GM19240 (cell line): ENCODE data around the gene DDX41.

ENCODE experiments used
- DNase-seq: peaks from one replicate; pipeline ENCODE4 v3.0.0; 2011; ENCODE audit warnings: low spot score; ENCODE audit not compliant: insufficient read length

The DDX41 gene

DNA sequence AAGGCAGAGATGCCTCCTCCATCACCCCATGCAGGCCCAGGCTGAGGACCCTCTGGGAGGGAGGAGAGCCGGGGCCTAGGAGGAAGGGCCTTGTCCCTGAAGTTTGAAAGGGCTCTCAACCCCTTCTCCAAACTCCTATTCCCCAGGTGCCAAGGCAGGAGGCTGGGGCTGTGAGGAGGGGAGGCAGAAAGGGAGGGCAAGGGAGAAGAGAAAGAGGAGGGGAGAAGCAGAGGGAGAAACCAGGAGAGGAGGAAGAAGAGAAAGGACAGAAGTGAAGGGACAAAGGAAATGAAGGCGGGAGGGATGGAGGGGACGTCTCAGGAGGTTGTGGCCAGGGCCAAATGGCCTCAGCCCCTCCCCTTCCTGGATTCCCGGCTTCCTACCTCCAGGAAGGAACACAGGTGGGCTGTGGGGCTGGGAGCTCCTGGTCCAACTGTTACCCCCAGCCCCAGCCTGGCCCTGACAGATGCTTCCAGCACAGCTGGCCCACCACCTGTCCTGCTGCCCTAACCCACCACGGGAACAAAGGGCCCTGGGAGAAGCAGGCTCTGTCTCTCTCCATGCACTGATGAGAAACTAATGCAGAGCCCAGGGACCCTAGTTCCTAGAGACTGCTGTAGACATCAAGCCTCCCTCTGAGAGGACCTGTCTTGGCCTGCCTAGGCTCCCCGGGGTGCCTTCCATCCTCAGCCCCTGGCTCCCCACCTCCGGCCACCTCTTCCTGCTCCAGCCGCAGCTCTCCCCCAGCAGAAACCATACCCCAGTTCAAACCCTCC lies 46.8 kb downstream of the DDX41 start:
- no peak for DNase-seq

DNA sequence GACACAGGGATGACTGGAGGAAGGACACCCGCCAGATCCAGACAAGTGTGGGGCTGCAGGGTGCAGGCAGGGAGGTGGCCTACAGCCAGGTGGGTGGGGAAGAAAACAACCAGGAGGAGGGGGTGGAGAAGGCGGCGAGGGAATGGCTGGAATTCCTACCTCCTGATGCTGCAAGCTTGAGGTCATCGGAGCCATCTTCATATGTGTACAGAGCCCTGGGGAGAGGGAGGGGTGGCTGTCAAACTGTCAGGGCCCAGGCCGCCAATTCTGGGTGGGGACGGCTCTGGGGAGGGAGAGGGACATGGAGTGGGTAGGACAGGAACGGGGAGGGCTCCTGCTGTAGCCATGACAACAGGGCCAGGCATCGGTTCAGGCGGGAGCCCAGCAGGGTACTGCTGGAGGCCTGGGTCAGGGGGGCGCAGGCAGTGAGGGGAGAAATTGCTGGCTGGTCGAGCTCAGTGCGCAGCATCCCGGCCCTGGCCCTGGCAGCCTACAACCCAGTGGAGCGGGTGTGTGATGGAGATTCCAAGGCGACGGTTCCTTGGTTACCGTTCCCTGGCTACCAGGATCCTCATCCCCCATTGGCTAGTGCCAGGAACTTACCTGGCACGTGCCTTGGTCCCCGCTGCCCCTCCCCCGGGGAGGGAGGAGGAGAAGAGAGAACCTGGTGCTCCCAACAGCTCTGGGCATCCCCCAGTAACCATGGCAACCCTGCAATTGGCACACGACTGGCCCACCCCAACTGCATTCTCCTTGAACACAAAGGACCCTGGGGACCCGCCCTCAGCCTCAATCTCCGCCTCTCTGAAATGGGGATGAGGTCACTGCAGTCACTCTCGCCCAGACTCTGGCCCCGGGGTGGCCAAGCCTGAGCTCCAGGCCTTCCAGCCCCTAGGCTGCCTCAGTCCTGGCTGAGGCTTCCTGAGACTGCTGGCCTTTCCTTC lies 47.8 kb downstream of the DDX41 start:
- no peak for DNase-seq

DNA sequence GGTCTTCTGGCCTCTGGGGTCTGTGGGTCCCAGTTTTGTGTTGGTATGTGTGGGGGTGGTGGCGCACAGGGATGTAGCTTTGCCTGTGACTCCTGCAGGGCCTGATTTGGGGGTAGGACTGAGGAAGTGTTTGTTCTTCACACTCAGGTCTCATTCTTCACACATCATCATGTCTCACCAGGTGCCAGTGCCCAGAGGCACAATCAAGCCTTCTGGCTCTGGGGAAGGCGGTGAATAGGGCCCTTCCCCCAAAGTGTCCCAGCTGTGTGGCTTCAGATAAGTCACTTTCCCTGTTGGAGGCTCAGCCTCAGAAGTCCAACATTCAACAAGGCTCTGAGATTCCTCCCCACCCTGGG lies 48.5 kb downstream of the DDX41 start:
- DNase-seq = no peak

DNA sequence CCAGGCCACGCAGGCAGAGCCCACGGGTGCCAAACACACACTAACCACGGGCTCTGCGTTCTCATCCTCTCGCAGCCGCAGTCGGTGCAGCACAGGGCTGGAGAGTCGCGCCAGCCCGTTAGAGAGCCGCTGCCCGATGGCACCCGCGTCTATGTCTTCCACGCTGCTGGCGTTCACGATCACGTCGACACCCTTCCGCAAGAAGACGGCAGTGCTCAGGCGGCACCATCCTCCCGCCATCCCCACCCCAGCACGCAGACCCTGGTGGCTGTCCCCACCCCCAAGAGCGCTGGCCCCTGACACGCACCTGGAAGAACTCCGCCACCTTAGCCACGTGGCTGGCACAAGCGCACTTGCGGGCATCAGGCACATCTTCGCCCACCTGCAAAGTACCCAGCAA lies 49.3 kb downstream of the DDX41 start:
- DNase-seq = no peak

DNA sequence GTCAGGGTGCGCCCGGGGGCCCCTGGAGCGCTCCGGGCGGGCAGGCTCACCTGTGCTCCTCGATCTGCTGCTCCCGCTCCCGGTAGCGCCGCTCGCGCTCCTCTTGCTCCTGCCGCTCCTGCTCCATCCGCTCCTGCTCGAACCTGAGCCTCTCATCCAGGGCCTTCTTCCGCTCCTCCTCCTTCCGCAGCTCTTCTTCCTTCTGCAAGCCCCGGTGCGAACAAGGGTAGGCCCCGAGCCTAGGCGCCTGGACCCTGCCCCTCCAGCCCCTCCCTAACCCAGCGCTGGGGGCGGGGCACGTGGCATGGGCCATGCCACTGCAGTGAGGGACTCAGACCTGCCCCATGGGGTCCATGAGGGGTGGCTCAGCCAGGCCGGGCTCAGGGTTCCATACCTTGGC lies 49.9 kb downstream of the DDX41 start:
- DNase-seq = no peak

DNA sequence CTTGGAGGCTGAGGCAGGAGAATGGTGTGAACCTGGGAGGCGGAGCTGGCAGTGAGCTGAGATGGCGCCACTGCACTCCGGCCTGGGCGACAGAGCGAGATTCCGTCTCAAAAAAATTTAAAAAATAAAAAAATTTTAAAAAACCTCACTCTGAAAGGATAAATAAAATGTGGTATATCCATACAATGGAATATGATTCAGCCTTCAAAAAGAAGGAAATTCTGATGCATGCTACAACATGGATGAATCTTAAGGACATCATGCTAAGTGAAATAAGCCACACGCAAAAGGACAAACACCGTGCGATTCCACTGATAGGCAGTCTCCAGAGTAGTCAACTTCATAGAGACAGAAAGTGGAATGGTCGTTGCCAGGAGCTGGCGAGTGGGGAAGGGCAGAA lies 51.7 kb downstream of the DDX41 start:
- no peak for DNase-seq

DNA sequence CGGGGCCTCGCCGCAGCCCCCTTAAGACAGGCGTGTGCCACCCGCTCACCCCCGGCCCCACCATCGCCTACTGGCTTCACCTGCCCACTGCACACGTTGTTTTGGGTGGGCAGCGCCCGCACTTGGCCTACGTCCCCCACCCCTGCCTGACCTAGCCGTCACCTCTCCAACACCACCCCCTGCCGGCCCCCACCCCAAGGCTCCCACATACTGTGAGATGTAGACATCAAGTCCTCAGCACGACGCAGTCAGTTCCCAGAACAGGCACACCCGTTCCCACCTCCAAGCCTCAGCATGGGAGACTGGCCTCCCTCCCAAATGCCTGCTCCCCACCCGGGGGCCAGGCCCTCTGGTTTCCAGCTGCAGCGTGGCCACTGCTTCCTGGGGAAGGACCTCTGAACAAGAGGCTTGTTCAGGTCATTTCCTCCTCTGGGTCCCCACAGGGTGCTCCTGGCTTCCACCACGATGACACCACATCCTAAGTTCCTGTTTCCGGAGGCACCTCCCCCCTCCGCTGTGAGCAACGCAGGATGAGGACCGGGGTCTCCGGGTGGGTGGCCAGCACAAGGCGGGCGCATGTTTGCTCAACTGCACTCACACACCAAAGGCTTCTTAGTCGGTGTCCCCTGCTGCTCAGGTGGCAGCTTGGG lies 54.6 kb downstream of the DDX41 start:
- no peak for DNase-seq
